NCI-H2227 (cell line): ENCODE measurements around the gene DYNLRB1.
"Not testable (repeated sequence)": the region's sequence is repeated elsewhere in the genome, so short reads cannot be mapped to it uniquely, and the experiment has no call there.

Experiments
- DNase-seq: peaks from one replicate; lab custom pipeline; 2025; ENCODE audit not compliant: unreplicated experiment; lab: John Stamatoyannopoulos, UW

Gene DYNLRB1

GRCh38 chr20:34516247-34517113, at the start of gene DYNLRB1:
TSS of gene DYNLRB1 (plus strand) at chr20:34516422. CDS start at chr20:34516459, 37 bp downstream.
- DNase-seq = peak; percentile 99

- no peak for DNase-seq
Observed at GRCh38 chr20:34468951-34469350, 47.3 kb upstream of the DYNLRB1 start.

- DNase-seq = no peak
Observed at GRCh38 chr20:34472246-34472925, 43.8 kb upstream of the DYNLRB1 start.

GRCh38 chr20:34473262-34473883, 42.8 kb upstream of the DYNLRB1 start:
- peak; percentile 52 for DNase-seq

DNA sequence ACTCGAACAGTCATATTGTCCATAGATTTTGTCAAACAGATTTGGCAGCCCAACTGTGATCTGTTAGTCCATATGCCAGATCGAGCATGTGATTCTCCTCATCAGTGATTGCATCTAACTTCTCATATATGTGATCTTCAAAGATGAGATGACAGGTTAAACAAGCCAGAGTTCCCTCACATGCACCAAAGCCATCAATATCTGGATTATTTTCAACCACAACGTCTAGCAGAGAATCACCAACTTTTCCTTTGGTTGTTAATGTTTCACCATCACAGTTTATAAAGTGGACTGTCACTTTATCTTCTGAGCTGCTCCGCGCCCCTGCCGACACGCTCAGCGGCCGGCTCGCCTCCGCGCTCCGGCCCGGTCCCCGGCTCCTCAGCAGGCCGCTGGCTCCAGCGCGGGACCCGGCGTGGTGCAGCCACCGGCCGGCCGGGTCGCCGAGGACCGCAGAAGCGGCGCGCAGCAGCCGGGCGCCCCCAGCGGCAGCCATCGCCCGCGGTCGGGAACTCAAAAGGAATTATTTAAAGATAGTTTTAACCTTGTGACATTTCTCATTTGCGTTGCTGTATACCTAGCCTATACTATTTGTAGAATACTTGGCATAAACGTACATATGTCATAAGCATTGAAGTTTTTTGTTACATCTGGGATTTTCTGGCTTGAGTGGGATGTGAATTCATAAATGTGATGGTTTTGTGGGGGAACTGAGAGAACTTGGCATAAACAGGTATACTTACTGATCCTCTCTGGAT, 40.1 kb upstream of the DYNLRB1 start:
- peak; percentile 62 for DNase-seq

DNA sequence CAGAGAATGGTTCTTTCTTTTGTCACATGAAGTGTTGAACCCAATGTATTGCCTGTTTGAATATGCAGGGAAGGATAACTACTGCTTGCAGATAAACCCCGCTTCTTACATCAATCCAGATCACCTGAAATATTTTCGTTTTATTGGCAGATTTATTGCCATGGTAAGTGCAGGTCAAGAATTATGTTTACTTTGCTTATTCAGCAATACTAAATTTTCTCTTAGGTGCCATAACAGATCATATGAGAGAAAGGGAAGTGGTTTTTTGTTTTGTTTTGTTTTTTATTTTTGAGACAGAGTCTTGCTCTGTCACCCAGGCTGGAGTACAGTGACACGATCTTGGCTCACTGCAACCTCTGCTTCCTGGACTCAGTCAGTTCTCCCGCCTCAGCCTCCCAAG, 36.6 kb upstream of the DYNLRB1 start:
- DNase-seq = no peak

- DNase-seq = not testable (repeated sequence)
Observed at GRCh38 chr20:34482154-34482553, 34.1 kb upstream of the DYNLRB1 start.

DNA sequence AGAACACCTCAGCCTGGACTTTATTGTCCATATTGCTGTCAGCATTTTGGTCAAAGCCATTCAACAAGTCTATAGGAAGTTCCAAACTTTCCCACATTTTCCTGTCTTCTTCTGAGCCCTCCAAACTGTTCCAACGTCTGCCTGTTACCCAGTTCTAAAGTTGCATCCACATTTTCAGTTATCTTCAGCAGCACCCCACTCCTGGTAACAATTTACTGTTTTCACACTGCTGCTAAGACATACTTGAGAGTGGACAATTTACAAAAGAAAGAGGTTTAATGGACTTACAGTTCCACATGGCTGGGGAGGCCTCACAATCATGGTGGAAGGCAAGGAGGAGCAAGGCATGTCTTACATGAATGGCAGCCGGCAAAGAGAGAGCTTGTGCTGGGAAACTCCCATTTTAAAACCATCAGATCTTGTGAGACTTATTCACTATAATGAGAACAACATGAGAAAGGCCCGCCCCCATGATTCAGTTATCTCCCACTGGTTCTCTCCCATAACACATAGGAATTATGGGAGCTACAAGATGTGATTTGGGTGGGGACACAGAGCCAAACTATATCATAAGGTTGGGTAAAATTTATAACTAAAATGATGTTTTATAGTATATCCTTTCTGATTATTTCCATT, 32.5 kb upstream of the DYNLRB1 start:
- not testable (repeated sequence) for DNase-seq

DNA sequence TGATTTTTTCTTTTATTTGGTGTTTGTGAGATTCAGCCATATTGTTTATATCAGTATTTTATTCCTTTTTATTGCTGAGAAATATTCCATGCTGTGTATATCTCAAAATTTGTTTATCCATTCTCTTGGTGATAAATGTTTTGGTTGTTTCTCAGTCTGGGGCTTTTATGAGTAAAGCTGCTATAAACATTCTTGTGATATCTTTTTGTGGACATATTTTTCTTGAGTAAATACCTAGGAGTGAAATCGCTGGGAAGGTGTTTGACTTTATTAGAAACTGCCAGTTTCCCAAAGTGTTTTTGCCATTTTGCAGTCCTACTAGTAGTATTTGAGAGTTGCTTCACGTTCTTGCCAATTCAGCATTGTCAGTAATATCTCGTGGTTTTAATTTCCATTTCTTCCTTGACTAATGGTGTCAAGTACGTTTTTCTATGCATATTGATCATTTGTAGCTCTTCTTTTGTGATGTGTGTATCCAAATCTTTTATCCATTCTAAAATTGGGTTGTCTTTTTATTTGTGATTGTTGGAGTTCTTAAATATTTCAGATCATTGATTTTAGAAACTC, 31.1 kb upstream of the DYNLRB1 start:
- no peak for DNase-seq

- no peak for DNase-seq
Observed at GRCh38 chr20:34491226-34491931, 24.8 kb upstream of the DYNLRB1 start.

- DNase-seq = no peak
Observed at GRCh38 chr20:34491932-34492509, 24.2 kb upstream of the DYNLRB1 start.

DNA sequence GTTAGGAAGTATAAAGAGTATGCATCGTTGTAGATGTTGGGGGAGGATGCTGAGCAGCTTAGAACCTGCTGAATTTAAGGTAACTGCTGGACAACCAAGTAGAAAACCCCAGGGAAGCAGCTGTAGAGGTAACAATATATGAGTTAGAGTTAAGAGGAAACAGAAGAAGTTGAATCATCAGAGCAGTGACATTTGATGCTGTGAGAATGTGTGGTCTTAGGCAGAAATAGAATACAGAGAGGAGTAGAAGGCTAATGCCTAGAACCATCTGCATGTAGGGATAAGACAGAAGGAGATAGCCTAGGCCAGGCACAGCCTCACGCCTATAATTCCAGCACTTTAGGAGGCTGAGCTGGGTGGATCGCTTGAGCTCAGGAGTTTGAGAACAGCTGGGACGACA, 22.6 kb upstream of the DYNLRB1 start:
- no peak for DNase-seq

- no peak for DNase-seq
Observed at GRCh38 chr20:34495307-34495706, 20.9 kb upstream of the DYNLRB1 start.

DNA sequence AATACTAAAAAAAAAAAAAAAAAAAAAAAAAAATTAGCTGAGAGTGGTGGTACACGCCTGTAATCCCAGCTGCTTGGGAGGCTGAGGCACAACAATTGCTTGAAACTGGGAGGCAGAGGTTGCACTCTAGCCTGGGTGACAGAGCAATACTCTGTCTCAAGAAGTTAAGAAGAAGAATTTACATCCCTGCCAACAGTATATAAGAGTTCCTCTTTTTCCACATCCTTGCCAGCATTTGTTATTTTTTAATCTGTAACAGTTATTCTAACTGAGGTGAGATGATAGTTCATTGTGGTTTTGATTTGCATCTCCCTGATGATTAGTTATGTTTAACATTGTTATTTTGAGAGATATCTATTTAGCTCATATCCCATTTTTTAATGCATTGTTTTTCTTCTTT, 20.3 kb upstream of the DYNLRB1 start:
- DNase-seq = no peak

- DNase-seq = not testable (repeated sequence)
Observed at GRCh38 chr20:34497596-34497995, 18.6 kb upstream of the DYNLRB1 start.

- no peak for DNase-seq
Observed at GRCh38 chr20:34500823-34501222, 15.4 kb upstream of the DYNLRB1 start.

GRCh38 chr20:34506480-34506879, 9.7 kb upstream of the DYNLRB1 start:
- no peak for DNase-seq

DNA sequence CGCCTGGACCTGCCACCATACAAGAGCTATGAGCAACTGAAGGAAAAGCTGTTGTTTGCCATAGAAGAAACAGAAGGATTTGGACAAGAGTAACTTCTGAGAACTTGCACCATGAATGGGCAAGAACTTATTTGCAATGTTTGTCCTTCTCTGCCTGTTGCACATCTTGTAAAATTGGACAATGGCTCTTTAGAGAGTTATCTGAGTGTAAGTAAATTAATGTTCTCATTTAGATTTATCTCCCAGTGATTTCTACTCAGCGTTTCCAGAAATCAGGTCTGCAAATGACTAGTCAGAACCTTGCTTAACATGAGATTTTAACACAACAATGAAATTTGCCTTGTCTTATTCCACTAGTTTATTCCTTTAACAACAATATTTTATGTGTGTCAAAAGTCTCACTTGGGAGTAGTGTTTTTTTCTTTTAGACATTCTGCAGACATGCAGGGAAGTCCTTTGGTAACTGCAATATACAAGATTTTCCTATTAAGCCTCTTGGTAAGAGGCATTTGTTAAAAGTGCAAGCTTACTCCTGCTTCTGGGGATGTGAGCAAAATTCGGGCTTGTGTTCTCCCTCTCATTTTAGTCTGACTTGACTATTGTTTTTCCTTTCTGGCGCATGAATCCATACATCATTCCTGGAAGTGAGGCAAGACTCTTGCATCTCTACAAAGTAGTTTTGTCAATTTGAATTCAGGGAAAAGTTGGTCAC, 8.4 kb upstream of the DYNLRB1 start:
- no peak for DNase-seq

- DNase-seq = no peak
Observed at GRCh38 chr20:34510575-34510974, 5.6 kb upstream of the DYNLRB1 start.
